GM21723 (cell line): Measurements from ENCODE around the gene BIVM.

ENCODE experiments used
- ATAC-seq: cut with Tn5 transposase; IDR thresholded peaks from one replicate; pipeline ENCODE4 v1.9.1; 2021; ENCODE audit warnings: mild to moderate bottlenecking, moderate library complexity; ENCODE audit not compliant: unreplicated experiment

The BIVM gene

DNA sequence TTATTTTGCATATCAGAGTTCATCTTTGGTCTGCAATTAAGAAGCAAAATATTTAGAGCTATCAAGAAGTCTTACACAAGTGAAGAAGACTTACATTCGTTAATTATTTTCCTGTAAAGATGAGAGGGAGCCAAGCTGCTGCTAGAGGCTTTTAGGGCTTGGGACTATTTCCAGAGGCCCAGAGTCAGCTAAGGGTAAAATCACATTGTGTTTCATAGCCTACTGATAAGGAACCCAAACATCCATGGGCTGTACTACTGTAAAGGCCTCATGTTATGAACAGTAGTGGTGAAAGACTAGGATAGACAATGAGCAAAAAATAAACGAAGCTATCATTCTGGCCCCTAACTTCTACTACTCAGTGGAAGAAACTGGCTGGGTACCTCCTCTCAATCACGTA is 14.4 kb upstream of the BIVM start:
- ATAC-seq = no peak

DNA sequence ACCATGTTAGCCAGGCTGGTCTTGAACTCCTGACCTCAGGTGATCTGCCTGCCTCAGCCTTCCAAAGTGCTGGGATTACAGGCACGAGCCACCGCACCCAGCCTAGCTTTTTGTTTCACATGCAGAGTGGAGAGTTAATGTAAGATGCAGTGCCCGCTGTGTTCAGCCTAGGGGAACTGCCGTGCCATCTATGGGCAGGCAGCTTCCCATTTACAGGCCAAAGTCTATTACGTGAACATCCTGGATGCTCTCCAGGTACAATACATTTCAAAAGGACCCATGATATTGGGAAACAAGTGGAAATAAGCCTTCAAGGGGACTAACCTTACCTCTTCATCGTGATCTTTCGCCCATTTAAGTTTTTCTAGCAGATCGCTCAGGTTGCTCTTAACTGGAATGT is 10.2 kb upstream of the BIVM start:
- no peak for ATAC-seq

DNA sequence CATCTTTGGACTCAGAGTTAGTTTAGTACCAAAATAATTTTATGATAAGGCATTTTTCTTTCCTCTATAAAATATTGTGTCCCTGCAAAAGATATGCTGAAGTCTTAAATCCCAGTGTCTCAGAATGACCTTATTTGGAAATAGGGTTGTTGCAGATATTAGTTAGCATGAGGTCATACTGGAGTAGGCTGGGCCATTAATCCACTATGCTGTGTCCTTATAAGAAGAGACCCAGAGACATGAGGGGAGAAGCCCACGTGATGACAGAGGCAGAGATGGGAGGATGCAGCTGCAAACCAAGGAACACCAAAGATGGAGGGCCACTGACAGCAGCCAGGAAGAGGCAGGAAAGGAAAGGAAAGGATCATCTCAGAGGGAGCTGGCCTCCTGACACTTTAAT is 6.5 kb upstream of the BIVM start:
- ATAC-seq = no peak

DNA sequence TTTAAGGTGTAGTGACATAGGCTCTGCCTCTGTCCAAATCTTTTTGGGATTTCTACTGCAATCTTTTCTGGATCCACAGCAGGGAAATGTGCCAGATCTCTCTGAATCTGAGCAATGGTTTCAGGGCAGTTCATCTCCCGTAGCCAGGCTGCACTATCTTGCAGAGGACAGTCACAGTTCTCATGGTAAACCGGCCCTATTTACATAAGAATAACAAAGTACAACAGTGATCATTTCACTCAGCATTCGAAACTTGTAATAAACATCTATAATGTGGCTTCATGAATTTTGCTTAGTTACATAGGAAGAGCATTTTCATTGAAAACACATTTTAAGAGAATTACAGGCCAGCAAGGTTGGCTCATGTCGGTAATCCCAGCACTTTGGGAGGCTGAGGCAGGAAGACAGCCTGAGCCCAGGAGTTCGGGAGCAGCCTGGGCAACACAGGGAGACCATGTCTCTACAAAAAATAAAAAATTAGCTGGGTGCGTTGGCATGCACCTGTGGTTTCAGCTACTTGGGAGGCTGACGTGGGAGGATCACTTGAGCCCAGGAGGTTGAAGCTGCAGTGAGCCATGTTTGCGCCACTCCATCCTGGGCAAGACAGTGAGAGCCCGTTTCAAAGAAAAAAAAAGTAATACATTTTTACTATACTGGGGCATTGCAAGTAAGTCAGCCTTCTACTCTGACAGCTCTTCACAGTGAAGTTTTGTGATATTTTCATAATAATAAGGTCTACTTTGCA is 5.1 kb upstream of the BIVM start:
- ATAC-seq = no peak

DNA sequence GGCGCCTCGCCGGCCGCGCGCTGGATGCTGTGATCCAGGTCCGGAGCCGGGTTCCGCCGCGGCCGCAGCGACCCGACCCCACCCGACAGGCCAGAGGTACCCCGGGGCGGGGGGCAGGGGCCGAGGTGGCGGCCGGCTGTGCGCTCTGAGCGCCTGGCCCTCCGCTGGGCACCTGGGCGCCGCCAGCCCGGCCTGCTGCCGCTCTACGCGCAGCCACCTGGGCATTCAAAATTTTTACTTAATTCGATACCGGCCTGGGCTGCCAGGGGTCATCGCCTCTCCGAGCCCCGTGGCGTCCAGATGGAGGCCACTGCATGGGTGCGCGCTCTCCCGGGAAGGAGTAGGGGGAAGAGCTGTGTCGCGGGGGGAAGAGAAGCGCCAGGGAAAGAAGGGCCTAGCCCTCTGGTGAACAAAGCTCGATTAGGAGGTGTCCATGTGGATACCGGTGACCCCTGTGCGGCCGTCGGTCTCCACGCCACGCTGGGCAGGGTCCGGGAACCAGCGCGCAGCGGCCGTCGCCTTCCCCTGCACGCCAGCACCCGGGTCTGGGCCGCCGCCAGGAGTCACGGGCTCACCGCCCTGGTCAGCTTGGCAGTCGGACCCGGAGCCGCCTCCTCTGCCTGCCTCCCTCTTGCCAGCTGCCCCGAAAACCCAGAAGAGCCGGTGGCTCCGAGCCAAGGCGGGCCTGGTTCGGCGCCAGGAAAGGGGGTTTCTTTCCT is 666 bp downstream of the BIVM start:
- peak; percentile 22 for ATAC-seq

DNA sequence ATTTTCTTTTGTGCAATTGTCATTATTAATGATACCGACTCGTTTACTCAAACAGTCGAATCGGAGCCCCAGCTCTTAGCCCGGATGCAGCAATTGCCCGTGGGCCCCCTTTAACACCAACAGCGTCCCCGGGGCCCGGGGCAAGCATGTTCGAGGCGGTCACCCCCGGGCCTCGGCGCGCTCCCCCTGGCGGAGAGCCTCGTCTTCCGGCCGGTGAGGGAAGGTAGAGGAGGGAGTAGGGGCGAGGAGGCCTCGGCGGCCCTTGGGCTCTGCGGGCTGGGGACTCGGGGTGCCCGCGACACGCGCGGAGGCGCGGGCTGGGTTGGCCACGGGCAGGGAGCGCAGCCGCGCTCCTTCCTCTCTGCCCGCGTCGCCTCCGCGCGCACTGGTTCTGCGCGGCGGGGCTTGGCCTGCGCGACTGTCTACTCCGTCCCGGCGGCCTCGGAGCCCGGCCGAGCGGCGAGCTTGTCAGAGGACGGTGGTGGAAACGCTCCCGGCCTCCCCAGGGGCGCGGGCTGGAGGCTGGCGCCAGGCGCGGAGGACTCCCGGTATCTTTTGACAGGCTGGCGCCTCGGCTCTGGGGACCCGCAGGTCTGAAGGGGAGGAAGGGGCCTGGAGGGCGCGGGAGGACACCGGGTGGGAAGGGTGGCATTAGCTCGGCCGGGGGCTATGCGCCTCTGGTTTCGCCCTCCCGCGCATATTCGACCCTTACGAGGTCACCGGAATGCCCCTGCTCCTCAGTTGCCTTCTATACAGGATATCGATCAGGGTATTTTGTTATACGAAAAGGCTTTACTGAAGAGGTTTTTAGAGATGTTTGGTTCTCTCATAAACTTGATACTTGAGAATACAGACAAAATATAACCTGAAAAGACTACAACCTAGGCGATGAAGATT is 1.5 kb downstream of the BIVM start:
- peak; percentile 77 for ATAC-seq

DNA sequence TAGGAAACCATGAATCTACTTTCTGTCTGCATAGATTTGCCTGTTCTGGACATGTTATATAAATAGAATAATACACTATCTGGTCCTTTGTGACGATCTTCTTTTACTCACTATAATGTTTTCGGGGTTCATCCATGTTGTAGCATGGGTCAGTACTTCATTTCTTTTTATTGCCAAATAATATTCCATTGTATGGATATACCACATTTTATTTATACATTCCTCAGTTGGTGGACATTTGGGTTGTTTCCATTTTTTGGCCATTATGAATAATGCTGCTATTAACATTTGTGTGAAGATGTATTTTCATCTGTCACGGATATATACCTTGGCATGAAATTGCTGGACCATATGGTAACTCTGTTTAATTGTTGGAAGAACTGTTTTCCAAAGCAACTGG is 6.8 kb downstream of the BIVM start:
- no peak for ATAC-seq

DNA sequence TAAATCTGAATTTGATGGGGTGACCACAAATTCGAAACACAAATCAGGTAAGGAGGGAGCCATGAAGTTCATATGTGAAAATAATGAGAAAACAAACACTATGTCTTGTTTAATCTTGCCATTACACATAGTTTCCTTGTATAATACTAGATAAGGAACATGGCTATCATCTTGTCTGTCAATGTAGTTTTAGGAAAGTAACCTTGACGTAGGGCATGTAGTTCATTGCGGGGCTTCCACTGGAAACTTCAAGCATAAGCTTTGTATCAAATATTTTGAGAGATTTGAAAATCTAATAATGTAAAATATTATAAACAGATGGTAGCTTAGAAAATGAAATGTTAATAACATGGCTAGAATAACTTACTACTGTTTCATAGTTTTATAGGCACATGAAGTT is 8.8 kb downstream of the BIVM start:
- no peak for ATAC-seq

DNA sequence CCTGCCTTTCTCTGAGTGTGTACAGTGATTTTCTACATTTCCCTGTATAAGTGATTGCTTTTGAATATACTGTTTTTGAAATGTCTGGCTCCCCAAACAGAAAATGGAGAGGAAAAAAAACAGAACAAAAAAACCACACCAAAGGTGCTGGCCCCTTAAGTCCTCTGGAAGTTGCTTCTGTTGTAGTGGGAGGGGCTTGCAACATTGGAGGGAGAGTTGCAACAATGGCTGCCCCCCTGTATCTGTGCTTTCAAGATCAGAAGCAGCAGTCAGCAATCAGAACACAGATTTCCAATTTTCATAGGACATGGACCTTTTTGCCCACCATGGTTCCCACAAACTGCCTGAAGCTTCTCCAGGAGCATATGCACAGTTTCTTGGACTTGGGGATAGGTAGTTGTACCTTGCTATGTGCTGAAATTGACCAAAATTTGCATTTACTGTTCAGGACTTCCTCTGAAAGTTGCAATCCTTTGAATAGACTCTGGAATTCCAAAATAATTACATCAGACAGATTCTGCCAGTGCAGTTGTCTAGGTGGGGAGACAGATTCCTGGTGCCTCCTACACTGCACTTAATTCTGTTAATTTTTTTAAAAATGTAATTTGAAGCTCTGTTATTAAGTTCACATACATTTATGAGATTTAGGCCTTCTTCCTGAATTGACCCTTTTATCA is 13.8 kb downstream of the BIVM start:
- no peak for ATAC-seq

DNA sequence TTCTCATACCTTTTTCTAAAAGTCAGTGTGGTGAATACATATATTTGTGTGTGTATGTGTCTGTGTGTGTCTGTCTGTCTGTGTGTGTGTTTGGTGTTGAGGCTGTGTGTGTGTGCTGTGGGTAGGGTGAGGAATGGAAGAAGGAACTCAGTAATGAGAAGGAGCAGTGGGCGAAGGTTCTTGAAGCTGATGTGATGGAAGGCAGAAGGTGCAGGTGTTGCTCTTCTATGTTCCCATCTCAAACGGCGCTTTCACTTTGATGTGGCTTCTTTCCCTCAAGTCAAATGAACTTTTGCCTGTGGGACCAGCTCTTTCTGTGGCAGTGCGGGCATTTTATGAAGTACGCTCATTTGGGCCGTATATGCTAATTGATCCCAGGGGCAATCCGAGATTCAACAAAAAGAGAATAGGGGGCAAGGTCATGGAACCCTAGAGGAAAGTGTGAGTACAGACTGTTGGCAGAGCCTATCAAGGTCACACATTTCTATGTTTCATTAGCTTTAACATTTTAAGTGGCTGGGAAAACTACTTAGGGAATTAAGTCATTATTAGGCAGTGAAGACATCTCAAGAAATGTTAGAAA is 15.2 kb downstream of the BIVM start:
- ATAC-seq = peak; percentile 45

DNA sequence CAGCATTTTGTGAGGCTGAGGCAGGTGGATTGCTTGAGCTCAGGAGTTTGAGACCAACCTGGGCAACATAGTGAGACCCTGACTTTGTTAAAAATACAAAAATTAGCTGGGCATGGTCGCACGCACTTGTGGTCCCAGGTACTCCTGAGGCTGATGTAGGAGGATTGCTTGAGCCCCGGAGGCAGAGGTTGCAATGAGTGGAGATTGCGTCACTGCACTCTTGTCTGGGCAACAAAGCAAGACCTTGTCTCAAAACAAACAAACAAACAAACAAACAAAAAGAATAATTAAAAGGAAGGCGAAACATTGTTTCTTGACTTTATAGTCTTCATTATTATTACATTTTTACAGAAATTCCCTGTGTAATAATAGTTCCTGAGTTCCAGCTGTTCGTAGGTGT is 15.9 kb downstream of the BIVM start:
- ATAC-seq = no peak

DNA sequence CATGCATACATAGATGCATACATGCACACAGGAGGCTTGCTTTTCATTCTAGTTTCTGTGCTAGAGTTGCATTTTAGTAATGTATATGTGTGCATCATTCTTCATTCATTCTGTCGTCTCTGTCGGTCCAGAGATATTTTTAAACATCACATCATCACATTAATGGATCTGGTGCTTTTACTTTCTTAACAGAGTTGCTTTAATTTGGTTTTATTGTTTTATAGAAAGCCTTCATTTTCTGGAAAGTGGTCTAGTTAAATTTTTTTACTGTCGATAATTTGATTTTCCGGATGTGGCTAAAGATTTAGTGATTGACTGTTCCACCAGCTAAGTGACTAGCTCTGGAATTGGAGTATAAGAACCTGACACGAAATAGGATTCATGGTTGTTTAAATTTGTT is 16.9 kb downstream of the BIVM start:
- ATAC-seq = no peak

DNA sequence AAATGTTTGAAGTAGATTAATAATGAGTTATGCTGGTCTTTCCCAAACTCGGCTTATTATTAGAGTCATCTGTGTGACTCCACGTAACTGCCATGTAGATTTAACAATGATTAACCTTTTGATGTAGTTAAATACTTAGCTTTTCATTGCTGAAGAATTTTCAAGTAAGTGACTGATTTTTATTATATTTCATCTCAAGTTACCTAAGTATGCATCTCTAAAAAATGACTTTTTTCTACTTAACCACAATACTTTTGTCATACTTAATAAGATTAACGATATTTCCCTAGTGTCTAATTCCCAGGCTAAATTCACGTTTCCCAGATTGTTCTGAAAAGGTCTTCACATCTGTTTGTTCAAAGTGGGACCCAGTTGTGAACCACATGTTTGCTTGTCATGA is 17.8 kb downstream of the BIVM start:
- ATAC-seq = no peak

DNA sequence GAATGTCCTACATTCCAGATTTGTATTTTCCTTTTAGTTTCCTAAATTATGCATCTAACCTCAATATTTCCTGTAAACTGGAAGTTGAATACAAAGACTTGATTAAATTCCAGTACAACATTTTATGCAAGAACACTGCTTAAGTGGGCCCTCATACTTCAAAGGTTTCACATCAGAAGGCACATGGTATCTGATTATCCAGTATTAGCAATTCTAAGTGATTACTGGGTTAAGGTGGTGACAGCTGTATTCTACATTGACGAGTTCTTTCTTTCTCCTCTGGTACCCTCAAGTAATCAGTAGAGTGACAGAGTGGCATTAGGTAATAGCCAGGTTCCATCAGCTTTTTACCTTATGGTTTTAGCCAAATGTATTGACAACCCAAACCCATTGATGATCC is 18.3 kb downstream of the BIVM start:
- no peak for ATAC-seq

DNA sequence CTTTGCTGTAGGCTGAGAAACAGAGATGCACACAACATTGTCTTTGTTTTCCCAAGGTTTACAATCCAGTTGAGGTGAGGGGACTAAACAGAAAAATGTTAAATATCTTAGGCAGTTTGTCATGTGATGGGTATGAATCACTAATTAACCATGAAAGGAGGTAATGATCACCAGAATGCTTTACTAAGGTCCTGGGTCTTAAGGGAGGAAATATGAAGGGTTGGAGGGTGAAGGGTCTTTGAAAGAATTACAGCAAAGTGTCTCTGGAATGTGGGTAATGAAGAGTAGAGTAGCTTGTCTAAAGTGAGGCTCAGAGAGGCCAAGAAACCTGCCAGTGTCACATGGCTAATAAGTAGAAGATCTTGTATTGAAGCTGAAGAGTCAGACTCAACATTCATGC is 19.0 kb downstream of the BIVM start:
- no peak for ATAC-seq

DNA sequence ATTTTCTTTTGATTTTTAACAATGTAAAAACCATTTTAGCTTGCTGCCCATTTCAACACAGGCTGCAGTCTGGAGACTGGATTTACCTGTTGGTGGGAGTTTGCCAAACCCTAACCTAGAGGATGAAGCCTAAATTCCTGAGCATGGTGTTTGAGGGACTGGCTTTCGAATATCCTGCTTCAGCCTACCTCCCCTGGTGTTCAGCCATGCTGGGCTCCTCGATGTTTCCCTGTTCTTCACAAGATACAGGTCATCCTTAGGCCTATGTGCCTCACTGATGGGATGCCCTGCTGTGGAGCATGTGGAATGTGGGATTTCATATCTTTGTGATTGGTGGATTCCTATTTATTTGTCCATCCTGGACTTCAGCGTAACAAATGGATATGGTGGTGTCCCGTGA is 26.5 kb downstream of the BIVM start:
- ATAC-seq = no peak

DNA sequence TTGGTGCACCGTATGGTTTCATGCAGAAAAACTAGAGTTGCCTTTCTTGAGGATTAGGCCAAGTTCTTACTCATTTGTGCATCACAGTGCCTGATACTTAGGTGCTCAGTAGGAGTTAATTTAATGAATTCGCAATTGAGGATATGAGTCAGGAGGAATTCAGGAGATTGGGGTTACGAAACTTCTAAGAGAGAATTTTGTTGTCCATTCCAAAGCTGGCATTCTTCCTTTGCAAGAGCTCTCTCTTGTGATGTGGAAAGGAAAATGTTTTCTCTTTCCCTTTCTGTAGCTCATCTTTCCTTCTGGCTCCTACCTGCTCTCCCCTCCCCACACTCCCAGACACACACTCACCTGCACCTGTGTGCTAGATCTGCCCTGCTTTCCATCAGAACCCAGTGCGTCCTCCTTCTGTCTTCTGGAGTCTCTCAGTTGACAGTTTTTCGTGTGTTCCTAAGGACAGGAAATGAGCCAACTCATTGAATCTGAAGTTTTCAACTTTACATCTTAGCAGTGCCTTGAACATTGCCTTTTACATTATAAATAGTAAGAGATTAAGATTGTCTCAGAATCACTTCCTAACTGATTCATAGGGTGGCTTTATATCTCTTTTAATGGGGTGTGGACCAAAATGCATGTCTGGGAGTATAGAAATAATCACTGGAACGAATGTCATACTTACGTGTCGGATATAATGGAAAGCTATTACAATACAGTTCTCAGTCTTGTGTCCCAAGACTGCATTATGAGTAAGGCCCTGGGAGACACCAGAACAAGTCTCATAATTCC is 27.2 kb downstream of the BIVM start:
- ATAC-seq = no peak

DNA sequence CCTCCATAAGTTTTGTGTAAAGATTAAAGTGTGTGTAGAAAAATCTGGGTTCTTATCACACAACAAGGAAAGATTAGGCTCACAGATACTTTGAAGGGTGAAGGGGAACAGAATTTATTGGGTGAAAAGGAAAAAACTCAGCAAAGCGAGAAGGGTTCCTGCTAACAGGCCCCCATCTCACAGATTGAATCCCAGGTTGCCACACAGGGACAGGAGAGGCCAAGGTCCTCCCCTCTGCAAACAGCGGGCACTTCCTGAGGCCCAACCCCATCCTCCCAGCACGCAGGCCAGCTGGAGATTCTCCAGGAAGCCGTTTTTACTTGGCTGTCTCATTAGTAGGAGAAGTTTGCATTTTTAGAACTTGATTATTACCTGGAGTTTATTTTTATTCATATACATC is 31.7 kb downstream of the BIVM start:
- no peak for ATAC-seq

DNA sequence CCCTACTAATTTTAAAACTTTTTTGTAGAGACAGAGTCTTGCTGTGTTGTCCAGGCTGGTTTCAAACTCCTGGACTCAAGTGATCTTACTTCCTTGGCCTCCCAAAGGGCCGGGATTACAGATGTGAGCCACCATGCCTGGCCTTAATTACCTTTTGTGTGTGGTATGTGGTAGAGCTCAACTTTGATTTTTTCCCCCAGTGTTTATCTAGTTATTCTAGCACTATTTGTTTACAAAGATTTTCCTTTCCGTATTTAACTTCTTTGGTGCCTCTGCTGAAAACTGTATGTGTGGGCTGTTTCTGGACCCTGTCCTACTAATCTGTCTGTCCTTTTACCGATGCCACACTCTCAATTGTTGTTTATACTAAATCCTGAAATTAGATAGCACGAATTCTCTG is 37.6 kb downstream of the BIVM start:
- no peak for ATAC-seq

DNA sequence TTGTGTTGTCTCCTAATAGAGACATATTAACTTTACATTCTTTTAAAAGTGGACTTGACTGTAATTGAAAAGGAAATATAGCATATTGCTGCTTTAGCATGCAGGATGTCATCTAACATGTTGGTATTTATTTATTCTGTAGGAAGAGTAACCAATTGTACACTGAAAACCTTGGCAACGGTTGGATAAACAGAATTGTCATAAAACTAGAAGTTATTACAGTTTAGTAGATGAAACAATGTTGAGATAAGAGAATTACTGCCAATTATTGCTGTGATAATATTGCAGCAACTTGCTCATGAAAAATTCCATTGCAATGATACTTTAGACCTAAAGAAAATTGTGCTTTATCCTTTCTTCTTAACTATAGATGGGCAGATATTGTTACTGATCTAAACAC is 39.4 kb downstream of the BIVM start:
- no peak for ATAC-seq
